ENCODE measurements around the gene CYP2W1. TPM values are rescaled to one million over a fixed set of nuclear protein-coding genes. Genes with fewer than 3 reads are reported as not detected.

Gene CYP2W1
- total and polyA plus RNA-seq, 8 donors: 0.12 to 0.76 (median 0.35) TPM; not detected in 1

GRCh38 chr7:946256-946996, 36.6 kb upstream of the CYP2W1 start:
- 65 to 70% methylated on average over 28 to 29 of the region's 29 CpGs for WGBS, 2 donors
- FAIRE-seq: no peak
- H3K9me3 ChIP-seq: no peaks in the 10 kb centered on the region
- H3K27me3 ChIP-seq: no peaks in the 10 kb centered on the region
- peak overlapping the region in 2 of 4 donors; percentile 60 to 67 for H3K4me3 ChIP-seq
- ATAC-seq: peak in 3 of 4 donors; percentile 1 to 4 (median 1)
- TF ChIP-seq CTCF (IDR thresholded peaks at IDR 0.05): no peak
- peaks cover 0 to 8% (median 4%) of the 10 kb centered on the region in 3 donors for H3K4me1 ChIP-seq
- no peaks in the 10 kb centered on the region for H3K36me3 ChIP-seq
- peak overlapping the region; percentile 69 to 76 (median 72) for H3K27ac ChIP-seq
- intact Hi-C loops (cut with DNase I): no loop called here
- DNase-seq: peak in 3 of 6 donors; percentile 56 to 67 (median 57)

- TF ChIP-seq CTCF (IDR thresholded peaks at IDR 0.05): no peak
- H3K4me1 ChIP-seq: peaks cover 0 to 8% (median 4%) of the 10 kb centered on the region in 3 donors
- no peak overlapping the region for H3K4me3 ChIP-seq
- H3K9me3 ChIP-seq: no peaks in the 10 kb centered on the region
- WGBS, 2 donors: 92 to 93% methylated on average over 37 of the region's 37 CpGs
- no peaks in the 10 kb centered on the region for H3K27me3 ChIP-seq
- intact Hi-C loops (cut with DNase I): no loop called here
- H3K27ac ChIP-seq: no peak overlapping the region
- no peak for FAIRE-seq
- no peak for ATAC-seq
- peak in 3 of 6 donors; percentile 30 to 56 (median 54) for DNase-seq
- H3K36me3 ChIP-seq: no peaks in the 10 kb centered on the region
These were observed 35.4 kb upstream of the CYP2W1 start for GRCh38 chr7:947391-948210.

- FAIRE-seq: no peak
- intact Hi-C loops (cut with DNase I): no loop called here
- H3K4me3 ChIP-seq: no peak overlapping the region
- peak in 3 of 6 donors; percentile 45 to 67 (median 55) for DNase-seq
- TF ChIP-seq CTCF (IDR thresholded peaks at IDR 0.05): no peak
- WGBS, 2 donors: 81 to 82% methylated on average over 27 to 28 of the region's 28 CpGs
- peaks cover 0 to 12% (median 8%) of the 10 kb centered on the region in 3 donors for H3K4me1 ChIP-seq
- no peaks in the 10 kb centered on the region for H3K36me3 ChIP-seq
- no peaks in the 10 kb centered on the region for H3K27me3 ChIP-seq
- H3K9me3 ChIP-seq: no peaks in the 10 kb centered on the region
- peak overlapping the region in 1 of 4 donors; percentile 26 for H3K27ac ChIP-seq
- ATAC-seq: peak in 1 of 4 donors; percentile 4
These were observed 33.7 kb upstream of the CYP2W1 start for GRCh38 chr7:949021-949934.

GRCh38 chr7:951881-952547, 31.0 kb upstream of the CYP2W1 start:
- H3K27ac ChIP-seq: no peak overlapping the region
- intact Hi-C loops (cut with DNase I): loop anchor here in 1 of 3 donors (10.0 kb wide), 1 partner anchor 47 kb away; no protein-coding TSS in a partner anchor
- DNase-seq (peak in 2 of 6 donors; percentile 26 to 47), FAIRE-seq (no peak), ATAC-seq (no peak)
- TF ChIP-seq CTCF (IDR thresholded peaks at IDR 0.05): no peak
- peaks cover 0 to 8% (median 0%) of the 10 kb centered on the region in 3 donors for H3K4me1 ChIP-seq
- no peaks in the 10 kb centered on the region for H3K27me3 ChIP-seq
- H3K36me3 ChIP-seq: no peaks in the 10 kb centered on the region
- 87 to 91% methylated on average over 21 of the region's 21 CpGs for WGBS, 2 donors
- H3K9me3 ChIP-seq: no peaks in the 10 kb centered on the region
- no peak overlapping the region for H3K4me3 ChIP-seq

All from pancreas (tissue), 10 donors.